ENCODE measurements around the gene ZDHHC11B. TPM values are rescaled to one million over a fixed set of nuclear protein-coding genes. Genes with fewer than 3 reads are reported as not detected.
"Not testable (repeated sequence)": the region's sequence is repeated elsewhere in the genome, so short reads cannot be mapped to it uniquely, and the experiment has no call there.

ZDHHC11B gene
- total RNA-seq, 2 experiments from 2014 or later, result 14.8 to 15.1 TPM

GRCh38 chr5:756865-757345, 27.6 kb downstream of the ZDHHC11B start:
- no peak for TF ChIP-seq CTCF (IDR thresholded peaks at IDR 0.05)
- Histone ChIP-seq H3K4me1 (ENCODE audit: insufficient read depth, low read length) (peaks cover 31% of the 10 kb centered on the region), H3K9me3 (ENCODE audit: control insufficient read depth in 1 of 2, insufficient read depth in 1 of 2, low read length in 2 of 2) (no peaks in the 10 kb centered on the region), H3K36me3 (ENCODE audit: insufficient read depth, low read length) (no peaks in the 10 kb centered on the region), H3K4me3 (ENCODE audit: low read length) (no peak overlapping the region), H3K27ac (ENCODE audit: low read depth in 1 of 2, low read length in 2 of 2) (no peak overlapping the region), H3K27me3 (ENCODE audit: control insufficient read depth in 1 of 2, insufficient read depth in 2 of 2, low read length in 2 of 2) (no peaks in the 10 kb centered on the region)
- ChIA-PET POLR2A (no interaction called here), CTCF (no interaction called here)
- H3K9me3 Mint-ChIP-seq, result no peaks in the 10 kb centered on the region
- no peaks in the 10 kb centered on the region for H3K36me3 Mint-ChIP-seq (ENCODE audit: low read depth)
- H3K4me3 Mint-ChIP-seq, result no peak overlapping the region
- no peaks in the 10 kb centered on the region for H3K27me3 Mint-ChIP-seq
- peak overlapping the region; percentile 79 for H3K27ac Mint-ChIP-seq
- intact Hi-C loops (cut with DNase I, micrococcal nuclease), result no loop called here
- DNase-seq (peak in 6 of 14 experiments; percentile 4 to 60 (median 32)), ATAC-seq (ENCODE audit: poor library complexity) (peak; percentile 23)
- H3K4me1 Mint-ChIP-seq (ENCODE audit: low read depth), result peaks cover 30% of the 10 kb centered on the region

GRCh38 chr5:756171-756570, 28.4 kb downstream of the ZDHHC11B start:
- peaks cover 30% of the 10 kb centered on the region for H3K4me1 Mint-ChIP-seq (ENCODE audit: low read depth)
- POLR2A ChIA-PET, result no interaction called here
- peak overlapping the region; percentile 79 for H3K27ac Mint-ChIP-seq
- Histone ChIP-seq H3K36me3 (ENCODE audit: insufficient read depth, low read length) (no peaks in the 10 kb centered on the region), H3K9me3 (ENCODE audit: control insufficient read depth in 1 of 2, insufficient read depth in 1 of 2, low read length in 2 of 2) (no peaks in the 10 kb centered on the region), H3K27ac (ENCODE audit: low read depth in 1 of 2, low read length in 2 of 2) (no peak overlapping the region), H3K27me3 (ENCODE audit: control insufficient read depth in 1 of 2, insufficient read depth in 2 of 2, low read length in 2 of 2) (no peaks in the 10 kb centered on the region), H3K4me1 (ENCODE audit: insufficient read depth, low read length) (peaks cover 31% of the 10 kb centered on the region), H3K4me3 (ENCODE audit: low read length) (no peak overlapping the region)
- no peaks in the 10 kb centered on the region for H3K27me3 Mint-ChIP-seq
- ATAC-seq (ENCODE audit: poor library complexity) (no peak), DNase-seq (peak in 4 of 14 experiments; percentile 0 to 34 (median 8))
- H3K36me3 Mint-ChIP-seq (ENCODE audit: low read depth), result no peaks in the 10 kb centered on the region
- no peaks in the 10 kb centered on the region for H3K9me3 Mint-ChIP-seq
- intact Hi-C loops (cut with DNase I, micrococcal nuclease), result no loop called here
- H3K4me3 Mint-ChIP-seq, result no peak overlapping the region
- CTCF ChIA-PET, result no interaction called here
- no peak for TF ChIP-seq CTCF (IDR thresholded peaks at IDR 0.05)

- H3K9me3 Mint-ChIP-seq; H3K4me3 Mint-ChIP-seq; H3K36me3 ChIP-seq (ENCODE audit: insufficient read depth, low read length); POLR2A ChIA-PET; H3K27me3 ChIP-seq (ENCODE audit: control insufficient read depth in 1 of 2, insufficient read depth in 2 of 2, low read length in 2 of 2); H3K27ac ChIP-seq (ENCODE audit: low read depth in 1 of 2, low read length in 2 of 2); CTCF ChIA-PET; ATAC-seq (ENCODE audit: poor library complexity); H3K36me3 Mint-ChIP-seq (ENCODE audit: low read depth); H3K4me3 ChIP-seq (ENCODE audit: low read length); H3K9me3 ChIP-seq (ENCODE audit: control insufficient read depth in 1 of 2, insufficient read depth in 1 of 2, low read length in 2 of 2); intact Hi-C loops (cut with DNase I, micrococcal nuclease); H3K27me3 Mint-ChIP-seq: not testable (repeated sequence)
- peaks cover 27% of the 10 kb centered on the region for H3K4me1 Mint-ChIP-seq (ENCODE audit: low read depth)
- peak in 4 of 14 experiments; percentile 0 to 41 (median 6) for DNase-seq
- H3K4me1 ChIP-seq (ENCODE audit: insufficient read depth, low read length), result peaks cover 24% of the 10 kb centered on the region
- peak overlapping the region; percentile 57 for H3K27ac Mint-ChIP-seq
Measured at GRCh38 chr5:754143-754632, 30.3 kb downstream of the ZDHHC11B start.

GRCh38 chr5:753567-754142, 30.9 kb downstream of the ZDHHC11B start:
- H3K36me3 Mint-ChIP-seq (ENCODE audit: low read depth); H3K27me3 ChIP-seq (ENCODE audit: control insufficient read depth in 1 of 2, insufficient read depth in 2 of 2, low read length in 2 of 2); POLR2A ChIA-PET; H3K27ac ChIP-seq (ENCODE audit: low read depth in 1 of 2, low read length in 2 of 2); intact Hi-C loops (cut with DNase I, micrococcal nuclease); H3K4me3 ChIP-seq (ENCODE audit: low read length); H3K4me3 Mint-ChIP-seq; ATAC-seq (ENCODE audit: poor library complexity); H3K27me3 Mint-ChIP-seq; H3K9me3 ChIP-seq (ENCODE audit: control insufficient read depth in 1 of 2, insufficient read depth in 1 of 2, low read length in 2 of 2); H3K36me3 ChIP-seq (ENCODE audit: insufficient read depth, low read length); CTCF ChIA-PET; H3K9me3 Mint-ChIP-seq: not testable (repeated sequence)
- peaks cover 19% of the 10 kb centered on the region for H3K4me1 ChIP-seq (ENCODE audit: insufficient read depth, low read length)
- H3K4me1 Mint-ChIP-seq (ENCODE audit: low read depth), result peaks cover 21% of the 10 kb centered on the region
- DNase-seq, result peak in 2 of 14 experiments; percentile 0 to 1
- peak overlapping the region; percentile 57 for H3K27ac Mint-ChIP-seq

GRCh38 chr5:752532-753115, 31.9 kb downstream of the ZDHHC11B start:
- POLR2A ChIA-PET; H3K27me3 Mint-ChIP-seq; H3K4me3 Mint-ChIP-seq; H3K27me3 ChIP-seq (ENCODE audit: control insufficient read depth in 1 of 2, insufficient read depth in 2 of 2, low read length in 2 of 2); CTCF ChIA-PET; H3K36me3 Mint-ChIP-seq (ENCODE audit: low read depth); H3K9me3 ChIP-seq (ENCODE audit: control insufficient read depth in 1 of 2, insufficient read depth in 1 of 2, low read length in 2 of 2); H3K27ac Mint-ChIP-seq; H3K9me3 Mint-ChIP-seq; intact Hi-C loops (cut with DNase I, micrococcal nuclease); H3K4me1 ChIP-seq (ENCODE audit: insufficient read depth, low read length); ATAC-seq (ENCODE audit: poor library complexity); H3K36me3 ChIP-seq (ENCODE audit: insufficient read depth, low read length); H3K4me3 ChIP-seq (ENCODE audit: low read length); H3K27ac ChIP-seq (ENCODE audit: low read depth in 1 of 2, low read length in 2 of 2): not testable (repeated sequence)
- peak in 1 of 14 experiments; percentile 0 for DNase-seq
- H3K4me1 Mint-ChIP-seq (ENCODE audit: low read depth), result peaks cover 15% of the 10 kb centered on the region

- DNase-seq, result peak in 2 of 14 experiments; percentile 0 to 32
- intact Hi-C loops (cut with DNase I, micrococcal nuclease); ATAC-seq (ENCODE audit: poor library complexity); H3K4me1 ChIP-seq (ENCODE audit: insufficient read depth, low read length); H3K27ac ChIP-seq (ENCODE audit: low read depth in 1 of 2, low read length in 2 of 2); H3K27ac Mint-ChIP-seq; CTCF ChIA-PET; POLR2A ChIA-PET; H3K4me3 ChIP-seq (ENCODE audit: low read length); H3K4me3 Mint-ChIP-seq; H3K9me3 Mint-ChIP-seq; H3K27me3 Mint-ChIP-seq; H3K27me3 ChIP-seq (ENCODE audit: control insufficient read depth in 1 of 2, insufficient read depth in 2 of 2, low read length in 2 of 2); H3K9me3 ChIP-seq (ENCODE audit: control insufficient read depth in 1 of 2, insufficient read depth in 1 of 2, low read length in 2 of 2); H3K36me3 Mint-ChIP-seq (ENCODE audit: low read depth); H3K36me3 ChIP-seq (ENCODE audit: insufficient read depth, low read length): not testable (repeated sequence)
- peaks cover 12% of the 10 kb centered on the region for H3K4me1 Mint-ChIP-seq (ENCODE audit: low read depth)
Measured at GRCh38 chr5:751992-752391, 32.5 kb downstream of the ZDHHC11B start.
